WTC11 (cell line): ENCODE results near the gene HNRNPM. TPM values are rescaled to one million over a fixed set of nuclear protein-coding genes. Genes with fewer than 3 reads are reported as not detected.

Experiments
- ATAC-seq: fragments of 200-7000 bp; cut with Tn5 transposase; 2 replicates; pipeline ENCODE4 v1.10.0; 2021; ENCODE audit warnings: mild to moderate bottlenecking, moderate library complexity
- CTCF ChIA-PET: fragments of 300-600 bp; sonication (Branson Sonifier 250); formaldehyde crosslinking; loops from one replicate; lab custom pipeline; 2021; ENCODE audit warnings: antibody characterized with exemption; lab: Charles Lee
- POLR2A ChIA-PET: fragments of 350-600 bp; sonication (Branson Sonifier 250); formaldehyde crosslinking; loops from one replicate; lab custom pipeline; 2021; ENCODE audit warnings: antibody characterized with exemption; lab: Charles Lee
- DNase-seq: peaks from one replicate; pipeline ENCODE4 v3.0.0; 2021; ENCODE audit warnings: low spot score
- H3K27ac Mint-ChIP-seq: 2 replicates; pipeline ENCODE4 v1.8.0; 2021; ENCODE audit warnings: mixed read lengths
- H3K27me3 Mint-ChIP-seq: 2 replicates; pipeline ENCODE4 v1.8.0; 2021; ENCODE audit warnings: low read depth, mild to moderate bottlenecking, moderate library complexity, mixed read lengths
- H3K36me3 Mint-ChIP-seq: 2 replicates; pipeline ENCODE4 v1.8.0; 2021; ENCODE audit warnings: mixed read lengths
- H3K4me1 Mint-ChIP-seq: 2 replicates; pipeline ENCODE4 v1.8.0; 2022; ENCODE audit warnings: mixed read lengths
- H3K4me3 Mint-ChIP-seq: 2 replicates; pipeline ENCODE4 v1.8.0; 2021; ENCODE audit warnings: mild to moderate bottlenecking, moderate library complexity, mixed read lengths
- H3K9me3 Mint-ChIP-seq: 2 replicates; pipeline ENCODE4 v1.8.0; 2021; ENCODE audit warnings: mixed read lengths
- CREM ChIP-seq: sonication (generic); formaldehyde crosslinking; IDR thresholded peaks from 2 replicates; pipeline ENCODE4 v1.8.1; 2022; ENCODE audit warnings: mild to moderate bottlenecking, missing genetic modification reagents, moderate library complexity
- FOXP1 ChIP-seq: sonication (generic); formaldehyde crosslinking; IDR thresholded peaks from 2 replicates; pipeline ENCODE4 v1.8.0; 2022; ENCODE audit warnings: missing genetic modification reagents, mild to moderate bottlenecking, moderate library complexity, borderline replicate concordance
- GABPB1 ChIP-seq: sonication (generic); formaldehyde crosslinking; IDR thresholded peaks from 2 replicates; pipeline ENCODE4 v1.8.1; 2023; ENCODE audit warnings: mild to moderate bottlenecking, missing genetic modification reagents
- TEAD1 ChIP-seq: sonication (generic); formaldehyde crosslinking; IDR thresholded peaks from 2 replicates; pipeline ENCODE4 v1.8.0; 2022; ENCODE audit warnings: mild to moderate bottlenecking, missing genetic modification reagents
- ZBTB21 ChIP-seq: sonication (generic); formaldehyde crosslinking; IDR thresholded peaks from 2 replicates; pipeline ENCODE4 v1.8.1; 2023; ENCODE audit warnings: mild to moderate bottlenecking, missing genetic modification reagents, borderline replicate concordance
- ZNF317 ChIP-seq: sonication (generic); formaldehyde crosslinking; IDR thresholded peaks from 2 replicates; pipeline ENCODE4 v1.8.1; 2023; ENCODE audit warnings: low read depth, mild to moderate bottlenecking, moderate library complexity, missing genetic modification reagents, borderline replicate concordance
- total RNA-seq: library from RNA; stranded (reverse); gene quantifications from 3 replicates; pipeline ENCODE4 v1.2.3, GENCODE V29; 2021
- TF ChIP-seq, protein P1 (sequence below): fragments of 250-450 bp; sonication (Bioruptor Pico); IDR thresholded peaks from 2 replicates; pipeline ENCODE4 v1.9.0; 2021; ENCODE audit warnings: mild to moderate bottlenecking, borderline replicate concordance
- TF ChIP-seq, protein P2 (sequence below): sonication (generic); formaldehyde crosslinking; IDR thresholded peaks from 2 replicates; pipeline ENCODE4 v1.8.0; 2023; ENCODE audit warnings: missing genetic modification reagents
- TF ChIP-seq, protein P3 (sequence below): sonication (generic); formaldehyde crosslinking; IDR thresholded peaks from 2 replicates; pipeline ENCODE4 v1.8.1; 2023; ENCODE audit warnings: mild to moderate bottlenecking, missing genetic modification reagents, moderate library complexity
- TF ChIP-seq, protein P4 (sequence below): sonication (generic); formaldehyde crosslinking; IDR thresholded peaks from 2 replicates; pipeline ENCODE4 v1.8.1; 2023; ENCODE audit warnings: mild to moderate bottlenecking, missing genetic modification reagents, moderate library complexity
- TF ChIP-seq, protein P5 (sequence below): sonication (generic); formaldehyde crosslinking; IDR thresholded peaks from 2 replicates; pipeline ENCODE4 v1.8.1; 2023; ENCODE audit warnings: mild to moderate bottlenecking, missing genetic modification reagents, borderline replicate concordance
- TF ChIP-seq, protein P6 (sequence below): sonication (generic); formaldehyde crosslinking; IDR thresholded peaks from 2 replicates; pipeline ENCODE4 v1.8.1; 2023; ENCODE audit warnings: mild to moderate bottlenecking, missing genetic modification reagents

The HNRNPM gene
- total RNA-seq, 1 experiment from 2014 or later = 416 TPM

DNA sequence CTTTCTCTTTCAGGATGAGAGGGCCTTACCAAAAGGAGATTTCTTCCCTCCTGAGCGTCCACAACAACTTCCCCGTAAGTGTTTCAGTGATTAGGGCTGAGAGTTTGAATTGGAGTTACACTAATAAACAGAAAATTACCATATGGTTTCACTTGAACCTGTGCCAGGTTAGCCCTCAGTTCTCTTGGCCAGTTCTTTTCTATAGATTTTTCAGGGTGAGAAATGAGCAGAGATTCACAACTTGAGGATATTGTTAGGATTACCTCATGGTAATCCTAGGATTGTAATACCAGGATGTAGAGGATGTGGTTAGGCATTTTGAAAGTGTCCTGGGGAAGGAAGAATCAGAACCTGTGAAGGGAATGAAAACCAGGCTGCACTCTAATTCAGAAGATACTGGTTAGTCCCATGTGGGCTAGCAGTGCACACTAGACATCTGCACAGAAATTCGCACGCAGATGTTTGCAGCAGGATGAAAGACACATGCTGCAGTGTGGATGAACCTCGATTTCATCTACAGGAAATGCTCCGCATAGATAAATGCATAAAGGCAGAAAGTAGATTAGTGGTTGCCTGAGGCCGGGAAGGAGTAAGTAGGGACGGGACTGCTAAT lies 24.1 kb downstream of the HNRNPM start (continued):
- TF ChIP-seq, protein P1, sequence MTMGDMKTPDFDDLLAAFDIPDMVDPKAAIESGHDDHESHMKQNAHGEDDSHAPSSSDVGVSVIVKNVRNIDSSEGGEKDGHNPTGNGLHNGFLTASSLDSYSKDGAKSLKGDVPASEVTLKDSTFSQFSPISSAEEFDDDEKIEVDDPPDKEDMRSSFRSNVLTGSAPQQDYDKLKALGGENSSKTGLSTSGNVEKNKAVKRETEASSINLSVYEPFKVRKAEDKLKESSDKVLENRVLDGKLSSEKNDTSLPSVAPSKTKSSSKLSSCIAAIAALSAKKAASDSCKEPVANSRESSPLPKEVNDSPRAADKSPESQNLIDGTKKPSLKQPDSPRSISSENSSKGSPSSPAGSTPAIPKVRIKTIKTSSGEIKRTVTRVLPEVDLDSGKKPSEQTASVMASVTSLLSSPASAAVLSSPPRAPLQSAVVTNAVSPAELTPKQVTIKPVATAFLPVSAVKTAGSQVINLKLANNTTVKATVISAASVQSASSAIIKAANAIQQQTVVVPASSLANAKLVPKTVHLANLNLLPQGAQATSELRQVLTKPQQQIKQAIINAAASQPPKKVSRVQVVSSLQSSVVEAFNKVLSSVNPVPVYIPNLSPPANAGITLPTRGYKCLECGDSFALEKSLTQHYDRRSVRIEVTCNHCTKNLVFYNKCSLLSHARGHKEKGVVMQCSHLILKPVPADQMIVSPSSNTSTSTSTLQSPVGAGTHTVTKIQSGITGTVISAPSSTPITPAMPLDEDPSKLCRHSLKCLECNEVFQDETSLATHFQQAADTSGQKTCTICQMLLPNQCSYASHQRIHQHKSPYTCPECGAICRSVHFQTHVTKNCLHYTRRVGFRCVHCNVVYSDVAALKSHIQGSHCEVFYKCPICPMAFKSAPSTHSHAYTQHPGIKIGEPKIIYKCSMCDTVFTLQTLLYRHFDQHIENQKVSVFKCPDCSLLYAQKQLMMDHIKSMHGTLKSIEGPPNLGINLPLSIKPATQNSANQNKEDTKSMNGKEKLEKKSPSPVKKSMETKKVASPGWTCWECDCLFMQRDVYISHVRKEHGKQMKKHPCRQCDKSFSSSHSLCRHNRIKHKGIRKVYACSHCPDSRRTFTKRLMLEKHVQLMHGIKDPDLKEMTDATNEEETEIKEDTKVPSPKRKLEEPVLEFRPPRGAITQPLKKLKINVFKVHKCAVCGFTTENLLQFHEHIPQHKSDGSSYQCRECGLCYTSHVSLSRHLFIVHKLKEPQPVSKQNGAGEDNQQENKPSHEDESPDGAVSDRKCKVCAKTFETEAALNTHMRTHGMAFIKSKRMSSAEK (CRISPR knock-in tag) = no peak
- TF ChIP-seq FOXP1 (CRISPR knock-in tag) (no peak), TEAD1 (no peak)
- TF ChIP-seq, protein P2, sequence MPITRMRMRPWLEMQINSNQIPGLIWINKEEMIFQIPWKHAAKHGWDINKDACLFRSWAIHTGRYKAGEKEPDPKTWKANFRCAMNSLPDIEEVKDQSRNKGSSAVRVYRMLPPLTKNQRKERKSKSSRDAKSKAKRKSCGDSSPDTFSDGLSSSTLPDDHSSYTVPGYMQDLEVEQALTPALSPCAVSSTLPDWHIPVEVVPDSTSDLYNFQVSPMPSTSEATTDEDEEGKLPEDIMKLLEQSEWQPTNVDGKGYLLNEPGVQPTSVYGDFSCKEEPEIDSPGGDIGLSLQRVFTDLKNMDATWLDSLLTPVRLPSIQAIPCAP (CRISPR knock-in tag) = no peak
- TF ChIP-seq, protein P3, sequence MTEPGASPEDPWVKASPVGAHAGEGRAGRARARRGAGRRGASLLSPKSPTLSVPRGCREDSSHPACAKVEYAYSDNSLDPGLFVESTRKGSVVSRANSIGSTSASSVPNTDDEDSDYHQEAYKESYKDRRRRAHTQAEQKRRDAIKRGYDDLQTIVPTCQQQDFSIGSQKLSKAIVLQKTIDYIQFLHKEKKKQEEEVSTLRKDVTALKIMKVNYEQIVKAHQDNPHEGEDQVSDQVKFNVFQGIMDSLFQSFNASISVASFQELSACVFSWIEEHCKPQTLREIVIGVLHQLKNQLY (CRISPR knock-in tag) = no peak

DNA sequence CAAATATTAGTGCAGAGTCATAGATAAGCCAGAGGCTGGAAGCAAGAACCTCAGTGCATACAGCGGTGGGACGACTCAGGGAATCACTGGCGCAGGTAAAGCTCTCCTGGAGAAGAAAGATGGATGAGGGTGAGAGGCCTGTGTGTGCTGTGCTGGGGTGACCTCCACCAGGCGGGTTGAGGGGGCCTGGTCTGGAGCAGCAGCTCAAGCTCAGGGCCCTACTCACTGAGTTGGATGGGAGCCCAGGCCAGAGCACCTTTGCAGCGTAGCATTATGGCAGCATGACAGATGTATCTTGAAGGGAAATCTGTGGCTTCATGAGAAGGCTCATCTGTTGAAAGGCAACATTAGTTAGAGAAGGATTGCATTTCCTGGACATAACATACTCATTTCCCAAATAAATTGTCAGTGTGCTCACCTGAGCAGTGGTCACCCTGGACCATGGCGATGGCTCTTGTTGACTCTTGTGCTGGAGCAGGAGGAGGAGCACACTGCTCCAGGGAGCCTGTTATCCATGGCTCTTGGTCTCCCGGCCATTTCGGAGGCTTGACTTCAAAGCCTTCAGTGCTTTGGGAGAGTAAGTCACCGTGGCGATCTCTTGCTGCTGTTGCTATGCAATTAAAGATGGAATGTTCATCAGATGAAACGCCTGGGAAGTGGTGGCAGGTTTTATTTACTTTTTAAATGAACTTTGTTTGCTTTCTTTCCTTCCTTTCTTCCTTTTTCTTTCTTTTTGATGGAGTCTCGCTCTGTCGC lies 25.0 kb downstream of the HNRNPM start:
- Mint-ChIP-seq H3K27me3 (no peaks in the 10 kb centered on the region), H3K4me1 (no peaks in the 10 kb centered on the region), H3K4me3 (no peak overlapping the region), H3K9me3 (no peaks in the 10 kb centered on the region), H3K27ac (peak overlapping the region; percentile 90), H3K36me3 (peaks cover 95% of the 10 kb centered on the region)
- POLR2A ChIA-PET = no interaction called here
- TF ChIP-seq, protein P4, sequence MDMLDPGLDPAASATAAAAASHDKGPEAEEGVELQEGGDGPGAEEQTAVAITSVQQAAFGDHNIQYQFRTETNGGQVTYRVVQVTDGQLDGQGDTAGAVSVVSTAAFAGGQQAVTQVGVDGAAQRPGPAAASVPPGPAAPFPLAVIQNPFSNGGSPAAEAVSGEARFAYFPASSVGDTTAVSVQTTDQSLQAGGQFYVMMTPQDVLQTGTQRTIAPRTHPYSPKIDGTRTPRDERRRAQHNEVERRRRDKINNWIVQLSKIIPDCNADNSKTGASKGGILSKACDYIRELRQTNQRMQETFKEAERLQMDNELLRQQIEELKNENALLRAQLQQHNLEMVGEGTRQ (CRISPR knock-in tag) = no peak
- TF ChIP-seq, protein P3 (CRISPR knock-in tag) = no peak
- ATAC-seq = no peak
- CTCF ChIA-PET = interaction anchor here (0.6 kb wide), 1 partner anchor 14 kb away, joined by 5 read pairs; no protein-coding TSS in a partner anchor
- DNase-seq = no peak

DNA sequence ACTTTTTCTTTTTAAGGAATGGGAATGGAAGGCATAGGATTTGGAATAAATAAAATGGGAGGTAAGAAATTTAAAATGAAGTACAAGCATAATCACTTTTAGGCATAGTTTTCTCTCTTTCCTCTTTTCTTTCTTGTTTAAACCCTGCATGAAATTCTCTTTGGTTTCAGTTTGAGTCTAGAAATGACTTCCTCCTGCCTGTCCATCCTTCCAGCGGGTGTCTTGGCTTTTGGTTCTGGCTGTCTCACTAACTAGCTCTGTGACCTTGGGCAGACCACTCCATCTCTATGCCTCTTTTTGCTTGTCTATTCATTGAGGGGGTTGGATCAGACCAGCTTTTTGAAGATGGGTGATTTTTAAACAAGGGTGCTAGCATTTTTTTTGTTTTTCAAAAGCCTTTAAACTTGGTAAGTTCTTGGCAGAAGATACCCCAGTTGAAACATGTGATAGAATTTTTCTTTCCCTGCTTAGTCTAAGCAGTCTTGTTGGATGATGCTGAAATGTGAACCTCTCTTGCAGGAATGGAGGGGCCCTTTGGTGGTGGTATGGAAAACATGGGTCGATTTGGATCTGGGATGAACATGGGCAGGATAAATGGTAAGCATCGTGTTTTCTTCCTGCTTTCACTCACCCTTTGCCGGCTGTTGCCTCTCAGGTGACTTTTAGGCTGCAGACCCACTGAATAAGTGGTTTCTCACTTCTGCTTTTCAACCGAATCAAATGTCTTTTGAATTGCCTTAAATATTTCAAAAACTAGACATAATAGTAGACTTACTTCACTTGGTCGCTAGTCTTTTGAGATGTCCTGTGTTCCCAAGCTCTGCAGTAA lies 29.1 kb downstream of the HNRNPM start:
- H3K9me3 Mint-ChIP-seq = no peaks in the 10 kb centered on the region
- H3K36me3 Mint-ChIP-seq = peaks cover 89% of the 10 kb centered on the region
- POLR2A ChIA-PET = interaction anchor here (0.6 kb wide), 1 partner anchor 18 kb away, joined by 6 read pairs; no protein-coding TSS in a partner anchor
- ATAC-seq = no peak
- TF ChIP-seq GABPB1 = no peak
- TF ChIP-seq, protein P5, sequence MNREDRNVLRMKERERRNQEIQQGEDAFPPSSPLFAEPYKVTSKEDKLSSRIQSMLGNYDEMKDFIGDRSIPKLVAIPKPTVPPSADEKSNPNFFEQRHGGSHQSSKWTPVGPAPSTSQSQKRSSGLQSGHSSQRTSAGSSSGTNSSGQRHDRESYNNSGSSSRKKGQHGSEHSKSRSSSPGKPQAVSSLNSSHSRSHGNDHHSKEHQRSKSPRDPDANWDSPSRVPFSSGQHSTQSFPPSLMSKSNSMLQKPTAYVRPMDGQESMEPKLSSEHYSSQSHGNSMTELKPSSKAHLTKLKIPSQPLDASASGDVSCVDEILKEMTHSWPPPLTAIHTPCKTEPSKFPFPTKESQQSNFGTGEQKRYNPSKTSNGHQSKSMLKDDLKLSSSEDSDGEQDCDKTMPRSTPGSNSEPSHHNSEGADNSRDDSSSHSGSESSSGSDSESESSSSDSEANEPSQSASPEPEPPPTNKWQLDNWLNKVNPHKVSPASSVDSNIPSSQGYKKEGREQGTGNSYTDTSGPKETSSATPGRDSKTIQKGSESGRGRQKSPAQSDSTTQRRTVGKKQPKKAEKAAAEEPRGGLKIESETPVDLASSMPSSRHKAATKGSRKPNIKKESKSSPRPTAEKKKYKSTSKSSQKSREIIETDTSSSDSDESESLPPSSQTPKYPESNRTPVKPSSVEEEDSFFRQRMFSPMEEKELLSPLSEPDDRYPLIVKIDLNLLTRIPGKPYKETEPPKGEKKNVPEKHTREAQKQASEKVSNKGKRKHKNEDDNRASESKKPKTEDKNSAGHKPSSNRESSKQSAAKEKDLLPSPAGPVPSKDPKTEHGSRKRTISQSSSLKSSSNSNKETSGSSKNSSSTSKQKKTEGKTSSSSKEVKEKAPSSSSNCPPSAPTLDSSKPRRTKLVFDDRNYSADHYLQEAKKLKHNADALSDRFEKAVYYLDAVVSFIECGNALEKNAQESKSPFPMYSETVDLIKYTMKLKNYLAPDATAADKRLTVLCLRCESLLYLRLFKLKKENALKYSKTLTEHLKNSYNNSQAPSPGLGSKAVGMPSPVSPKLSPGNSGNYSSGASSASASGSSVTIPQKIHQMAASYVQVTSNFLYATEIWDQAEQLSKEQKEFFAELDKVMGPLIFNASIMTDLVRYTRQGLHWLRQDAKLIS (CRISPR knock-in tag) = no peak
- no peak for TF ChIP-seq ZNF317 (CRISPR knock-in tag)
- TF ChIP-seq, protein P6, sequence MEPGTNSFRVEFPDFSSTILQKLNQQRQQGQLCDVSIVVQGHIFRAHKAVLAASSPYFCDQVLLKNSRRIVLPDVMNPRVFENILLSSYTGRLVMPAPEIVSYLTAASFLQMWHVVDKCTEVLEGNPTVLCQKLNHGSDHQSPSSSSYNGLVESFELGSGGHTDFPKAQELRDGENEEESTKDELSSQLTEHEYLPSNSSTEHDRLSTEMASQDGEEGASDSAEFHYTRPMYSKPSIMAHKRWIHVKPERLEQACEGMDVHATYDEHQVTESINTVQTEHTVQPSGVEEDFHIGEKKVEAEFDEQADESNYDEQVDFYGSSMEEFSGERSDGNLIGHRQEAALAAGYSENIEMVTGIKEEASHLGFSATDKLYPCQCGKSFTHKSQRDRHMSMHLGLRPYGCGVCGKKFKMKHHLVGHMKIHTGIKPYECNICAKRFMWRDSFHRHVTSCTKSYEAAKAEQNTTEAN (CRISPR knock-in tag) = no peak
- no peak for TF ChIP-seq ZBTB21 (CRISPR knock-in tag)
- no peak for TF ChIP-seq CREM (CRISPR knock-in tag)
- TF ChIP-seq, all 79 proteins: peak for 0
- no peak overlapping the region for H3K4me3 Mint-ChIP-seq
- DNase-seq = no peak
- H3K4me1 Mint-ChIP-seq = peaks cover 3% of the 10 kb centered on the region; the same call in 1 of the 2 replicates
- H3K27ac Mint-ChIP-seq = peak overlapping the region; percentile 78; the same call in 1 of the 2 replicates
- CTCF ChIA-PET = interaction anchor here (1.4 kb wide), 1 partner anchor 18 kb away, joined by 3 read pairs; no protein-coding TSS in a partner anchor
- no peaks in the 10 kb centered on the region for H3K27me3 Mint-ChIP-seq
